Mesenteric fat pad (tissue), 1 donor: Measurements from ENCODE around the gene ADAMTS17. TPM values are rescaled to one million over a fixed set of nuclear protein-coding genes. Genes with fewer than 3 reads are reported as not detected.
"Not testable (repeated sequence)": the region's sequence is repeated elsewhere in the genome, so short reads cannot be mapped to it uniquely, and the experiment has no call there.

Source experiments
- DNase-seq: peaks from one replicate; pipeline ENCODE4 v3.0.0-alpha.2; 2020; ENCODE audit warnings: low spot score
- total RNA-seq: library from RNA; stranded (reverse); fragmentation: NEBNext Ultra II Directional; extraction: Animal tissue kit (Norgen Biotek cat#: 25700); gene quantifications from one replicate; pipeline ENCODE4 v1.2.1, GENCODE V29; 2021
- donor health status: DM: yes; HTN: yes; CAD: no.

ADAMTS17 gene
- total RNA-seq, 1 donor from 2014 or later: 2.3 TPM

GRCh38 chr15:100093211-100094126 is 248.3 kb downstream of the ADAMTS17 start:
- DNase-seq: peak; percentile 37

DNA sequence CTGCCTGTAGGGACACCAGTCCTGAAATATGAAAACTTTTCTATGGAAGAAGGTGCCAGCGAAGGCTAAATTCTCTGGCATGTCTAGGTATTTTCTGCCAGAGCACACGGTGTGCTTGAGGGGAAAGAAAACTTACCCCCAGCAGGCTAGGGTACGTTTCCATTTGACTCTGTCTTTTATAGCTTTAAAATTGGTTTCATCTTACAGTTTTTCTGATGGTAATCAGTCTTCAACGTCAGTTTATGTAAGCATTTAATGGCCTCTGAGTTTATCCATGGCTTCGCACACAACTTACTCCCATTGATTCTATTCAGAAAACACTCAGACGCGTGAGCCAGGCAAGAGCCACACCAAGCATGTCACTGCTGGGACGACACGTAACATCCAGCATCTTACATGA is 249.7 kb downstream of the ADAMTS17 start:
- peak; percentile 8 for DNase-seq

GRCh38 chr15:100090411-100090810 is 251.4 kb downstream of the ADAMTS17 start:
- peak; percentile 37 for DNase-seq

- DNase-seq: peak; percentile 72
Observed at GRCh38 chr15:100084042-100084821, 257.5 kb downstream of the ADAMTS17 start.

DNA sequence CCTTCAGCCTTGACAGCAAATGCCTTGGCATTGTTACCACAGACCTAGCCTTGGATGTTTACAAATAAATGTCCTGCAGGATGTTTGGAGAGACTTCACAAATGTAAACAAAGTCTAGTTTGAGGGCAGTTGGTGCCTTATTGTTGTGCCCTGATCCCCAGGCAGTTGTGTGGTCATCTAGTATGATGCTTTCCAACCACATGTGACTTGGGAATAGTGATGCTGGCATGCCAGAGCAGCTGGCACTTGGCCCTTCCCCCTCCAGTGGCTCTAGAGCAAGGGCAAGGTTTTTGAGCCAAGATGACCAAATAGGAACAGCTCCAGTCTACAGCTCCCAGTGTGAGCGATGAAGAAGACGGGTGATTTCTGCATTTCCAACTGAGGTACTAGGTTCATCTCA is 258.2 kb downstream of the ADAMTS17 start:
- no peak for DNase-seq

DNA sequence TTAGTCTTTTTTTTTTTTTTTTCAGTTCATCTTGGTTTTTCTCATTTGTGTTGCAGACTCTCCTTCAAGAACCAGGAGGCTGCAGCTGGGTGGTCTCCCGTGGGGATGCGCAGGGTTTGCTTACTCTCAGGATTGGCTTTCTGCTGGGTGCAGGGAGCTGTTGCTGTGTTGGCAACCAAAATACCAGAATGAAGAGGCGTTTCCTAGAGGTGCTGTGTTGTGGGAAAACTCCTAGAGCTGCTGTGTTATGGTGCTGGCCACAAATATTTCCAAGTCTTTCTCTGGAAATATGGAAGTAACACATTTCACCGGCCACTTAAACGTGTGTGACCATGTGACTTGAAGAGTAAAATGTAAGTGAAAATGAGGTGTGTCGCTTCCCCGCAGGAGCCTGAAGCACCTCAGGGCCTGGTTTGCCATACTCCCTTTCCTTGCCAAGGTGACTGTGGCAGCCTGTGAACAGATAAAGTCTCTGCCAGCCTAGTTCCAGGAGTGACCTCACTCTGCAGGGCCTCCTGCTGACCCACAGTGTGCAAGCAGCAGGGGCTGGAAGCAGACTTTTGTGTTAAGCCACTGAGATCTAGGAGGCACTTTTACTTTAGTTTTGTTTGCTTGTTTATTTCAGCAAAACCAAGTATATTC is 258.9 kb downstream of the ADAMTS17 start:
- peak; percentile 78 for DNase-seq

- DNase-seq: no peak
Observed at GRCh38 chr15:100081454-100081853, 260.3 kb downstream of the ADAMTS17 start.

- DNase-seq: no peak
Observed at GRCh38 chr15:100078511-100079220, 263.1 kb downstream of the ADAMTS17 start.

- DNase-seq: no peak
Observed at GRCh38 chr15:100075229-100075628, 266.5 kb downstream of the ADAMTS17 start.

DNA sequence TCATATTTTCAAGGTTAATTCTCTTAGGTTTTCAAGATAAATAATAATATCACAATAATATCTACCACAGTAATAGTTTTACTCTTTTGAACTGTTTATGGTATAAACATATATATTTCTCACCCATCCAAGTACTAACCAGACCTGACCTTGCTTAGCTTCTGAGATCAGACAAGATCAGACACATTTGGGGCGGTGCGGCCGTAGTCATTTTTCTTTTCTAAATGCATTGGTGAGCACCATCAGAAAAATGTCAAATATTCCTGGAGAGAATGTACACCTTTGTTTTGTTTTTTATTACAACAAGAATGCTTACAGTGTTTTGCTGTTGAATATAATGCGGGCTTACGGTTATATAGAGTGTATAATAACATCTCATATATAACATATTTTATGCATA is 267.8 kb downstream of the ADAMTS17 start:
- peak; percentile 72 for DNase-seq

DNA sequence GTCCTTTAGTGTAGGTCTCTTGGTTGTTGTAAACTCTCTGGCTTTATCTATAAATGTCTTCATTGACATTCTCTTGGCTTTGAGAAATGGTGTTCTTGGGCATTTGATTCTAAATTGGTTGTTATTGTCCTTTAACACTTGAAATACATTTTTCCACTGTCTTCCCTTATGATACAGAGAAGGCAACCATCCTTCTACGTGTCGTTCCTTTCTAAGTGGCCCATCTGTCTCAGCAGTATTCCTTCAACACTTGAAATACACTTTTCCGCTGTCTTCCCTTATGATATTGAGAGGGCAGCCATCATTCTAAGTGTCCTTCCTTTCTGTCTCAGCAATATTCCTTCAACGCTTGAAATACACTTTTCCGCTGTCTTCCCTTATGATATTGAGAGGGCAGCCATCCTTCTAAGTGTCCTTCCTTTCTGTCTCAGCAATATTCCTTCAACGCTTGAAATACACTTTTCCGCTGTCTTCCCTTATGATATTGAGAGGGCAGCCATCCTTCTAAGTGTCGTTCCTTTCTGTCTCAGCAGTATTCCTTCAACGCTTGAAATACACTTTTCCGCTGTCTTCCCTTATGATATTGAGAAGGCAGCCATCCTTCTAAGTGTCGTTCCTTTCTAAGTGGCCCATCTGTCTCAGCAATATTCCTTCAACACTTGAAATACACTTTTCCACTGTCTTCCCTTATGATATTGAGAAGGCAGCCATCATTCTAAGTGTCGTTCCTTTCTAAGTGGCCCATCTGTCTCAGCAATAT is 275.1 kb downstream of the ADAMTS17 start:
- DNase-seq: not testable (repeated sequence)

DNA sequence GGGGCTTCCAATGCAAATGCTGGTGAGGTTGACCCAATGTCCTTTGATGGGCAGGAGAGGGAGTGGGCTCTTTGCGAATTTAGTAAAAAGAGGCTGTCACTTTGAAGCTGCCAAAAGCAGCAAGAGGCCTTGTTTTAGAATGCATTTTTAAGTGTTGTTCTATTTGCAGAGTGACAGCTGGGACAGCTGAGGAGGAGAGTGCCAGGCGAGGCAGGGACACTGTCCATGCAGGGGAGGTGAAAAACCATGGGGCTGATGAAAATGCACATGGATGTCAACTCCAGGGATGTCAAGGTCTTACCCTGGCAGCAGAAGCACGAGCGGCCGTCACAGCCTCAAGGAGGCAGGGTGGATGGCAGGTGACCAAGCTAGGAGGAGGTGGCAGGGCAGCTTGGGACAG is 279.8 kb downstream of the ADAMTS17 start:
- no peak for DNase-seq

DNA sequence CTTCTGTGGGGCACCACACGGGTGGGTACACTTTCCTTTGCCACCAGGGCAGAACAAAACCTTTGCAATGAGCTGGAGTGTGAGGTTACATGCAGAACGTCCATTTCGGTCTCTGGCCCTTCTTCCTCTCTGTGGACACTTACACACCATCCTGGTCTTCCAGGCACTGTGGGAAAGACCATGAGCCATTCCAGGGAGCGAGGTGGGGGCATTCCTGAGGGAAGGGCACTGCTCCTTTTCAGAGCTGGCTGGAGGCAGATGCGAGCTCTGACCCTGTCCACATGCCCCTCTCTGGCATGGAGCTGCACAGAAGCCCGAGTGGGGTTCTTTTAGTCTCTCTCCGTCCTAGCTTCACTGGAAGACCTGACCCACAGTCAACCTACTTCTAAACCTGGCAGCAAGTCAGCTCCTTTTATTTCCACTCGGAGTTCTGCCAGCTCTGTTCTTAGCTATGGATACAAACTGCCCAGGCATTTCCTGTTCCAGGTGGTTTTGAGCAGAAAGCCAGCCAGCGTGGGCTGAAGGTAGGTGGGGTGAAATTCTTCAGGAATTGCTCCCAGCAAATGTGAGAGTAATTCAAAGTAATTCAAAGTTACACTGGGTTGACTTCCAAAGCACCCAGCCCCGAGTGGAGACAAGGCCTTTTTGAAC is 281.4 kb downstream of the ADAMTS17 start:
- DNase-seq: no peak

DNA sequence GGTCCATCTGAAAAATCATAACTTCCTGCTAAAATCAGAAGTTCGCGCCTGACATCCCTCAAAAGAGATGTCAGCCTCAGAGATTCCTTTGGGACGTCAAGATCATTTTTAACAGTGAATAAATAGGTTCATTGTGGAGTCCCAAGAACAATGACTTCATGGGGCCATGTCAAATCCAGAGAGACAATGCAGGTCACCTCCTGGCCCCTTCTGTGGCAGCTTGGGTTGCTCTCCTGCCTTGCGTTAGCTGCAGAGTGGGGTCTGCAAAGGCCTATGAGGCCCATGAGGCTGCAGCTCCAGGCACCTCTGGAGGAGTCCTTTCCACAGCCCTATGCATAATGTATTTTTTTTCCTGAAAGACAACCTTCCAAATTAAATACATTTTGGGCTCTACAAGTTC is 282.3 kb downstream of the ADAMTS17 start:
- no peak for DNase-seq

GRCh38 chr15:100059094-100059493 is 282.7 kb downstream of the ADAMTS17 start:
- DNase-seq: no peak

DNA sequence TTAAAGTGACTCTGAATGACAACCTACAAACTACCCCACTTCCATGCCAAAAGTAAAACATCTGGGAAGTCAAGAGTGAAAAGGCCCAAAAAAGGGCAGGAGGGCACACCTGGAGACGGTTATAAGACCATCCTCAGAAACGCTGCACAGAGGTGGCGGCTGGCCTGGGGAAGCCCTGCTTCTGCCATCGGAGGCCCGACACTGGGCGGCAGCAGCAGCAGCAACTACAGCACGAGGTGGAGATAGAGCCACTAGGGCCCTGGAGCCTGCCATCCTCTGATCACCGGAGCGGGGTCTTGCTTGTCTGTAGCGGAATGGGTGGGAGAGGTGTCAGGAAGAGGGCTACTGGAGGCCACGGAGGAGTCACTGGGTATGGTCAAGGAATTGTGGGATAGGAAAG is 283.3 kb downstream of the ADAMTS17 start:
- DNase-seq: no peak

DNA sequence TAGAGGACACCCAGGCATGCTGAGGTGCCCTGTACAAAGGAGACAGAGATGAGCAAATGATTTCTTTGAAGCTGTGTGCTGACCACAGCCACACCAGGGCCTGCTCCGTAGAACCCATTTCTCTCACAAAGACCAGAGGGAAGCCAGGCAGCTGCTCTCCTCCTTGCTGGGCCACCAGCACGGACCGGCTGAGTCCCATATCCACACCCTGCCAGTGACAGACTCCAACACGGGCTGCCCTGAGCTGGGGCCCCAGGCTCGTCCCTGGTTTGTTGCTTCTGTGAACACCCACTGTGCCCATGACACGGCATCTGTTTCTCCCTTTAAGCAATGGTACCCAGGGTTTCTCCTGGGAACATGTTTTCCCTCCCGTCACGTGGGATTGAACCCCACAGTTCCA is 284.5 kb downstream of the ADAMTS17 start:
- no peak for DNase-seq

DNA sequence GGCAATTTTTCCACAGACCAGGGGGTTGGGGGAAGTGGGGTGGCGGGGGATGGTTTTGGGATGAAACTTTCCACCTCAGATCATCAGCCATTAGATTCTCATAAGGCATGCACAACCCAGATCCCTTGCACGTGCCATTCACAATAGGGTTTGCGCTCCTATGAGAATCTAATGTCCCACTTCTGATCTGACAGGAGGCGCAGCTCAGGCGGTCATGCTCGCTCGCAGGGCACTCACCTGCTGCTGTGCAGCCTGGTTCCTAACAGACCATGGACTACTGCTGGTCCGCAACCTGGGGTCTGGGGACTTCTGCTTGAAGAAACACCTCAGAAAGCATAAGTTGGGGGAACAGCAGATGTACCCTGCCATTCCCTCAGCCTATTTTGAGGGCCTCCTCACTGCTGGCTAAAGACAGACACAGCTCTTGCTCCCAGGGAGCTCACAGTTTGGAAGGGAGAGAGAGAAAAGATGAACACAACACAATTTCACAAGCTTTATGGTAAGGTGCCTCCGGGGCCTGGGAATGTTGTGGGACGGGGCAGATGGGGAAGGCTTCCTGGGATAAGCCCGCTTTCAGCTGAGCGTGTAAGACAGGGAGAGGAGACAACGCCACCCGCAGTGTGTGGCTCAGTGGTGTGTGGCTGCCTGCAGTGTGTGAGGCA is 285.2 kb downstream of the ADAMTS17 start:
- no peak for DNase-seq

GRCh38 chr15:100055821-100056220 is 286.0 kb downstream of the ADAMTS17 start:
- no peak for DNase-seq
